Cardiac fibroblast (primary cell): ENCODE measurements around the gene TBX1.

Source experiments
- DNase-seq, 2 donors: peaks; one replicate each; pipeline versions ENCODE4 v3.0.0 to v3.0.0-alpha.2; 2010; ENCODE audit warnings: low read depth in 2 of 2
- H3K4me3 ChIP-seq, 2 donors: replicated peaks in 1 of 2; 1 replicate in 1 of 2; 2 replicates in 1 of 2; pipeline ENCODE4 v1.5.1; 2011; ENCODE audit warnings: low read depth in 2 of 2, low read length in 2 of 2, mild to moderate bottlenecking in 2 of 2, moderate library complexity in 1 of 2
- CTCF ChIP-seq: IDR thresholded peaks from one replicate; pipeline ENCODE4 v1.5.1; 2011; ENCODE audit warnings: low read depth, mild to moderate bottlenecking, low read length, inconsistent platforms

TBX1 gene

GRCh38 chr22:19782533-19782932 lies 22.0 kb downstream of the TBX1 start:
- TF ChIP-seq CTCF = no peak
- H3K4me3 ChIP-seq = no peak overlapping the region
- DNase-seq = no peak

GRCh38 chr22:19783586-19784383 lies 23.2 kb downstream of the TBX1 start:
- DNase-seq = no peak
- TF ChIP-seq CTCF = no peak
- no peak overlapping the region for H3K4me3 ChIP-seq

GRCh38 chr22:19784384-19785175 lies 24.0 kb downstream of the TBX1 start:
- no peak for TF ChIP-seq CTCF
- no peak for DNase-seq
- H3K4me3 ChIP-seq = no peak overlapping the region

GRCh38 chr22:19785461-19786263 lies 25.1 kb downstream of the TBX1 start:
- H3K4me3 ChIP-seq = no peak overlapping the region
- TF ChIP-seq CTCF = no peak
- DNase-seq = no peak

- no peak for TF ChIP-seq CTCF
- no peak for DNase-seq
- H3K4me3 ChIP-seq = no peak overlapping the region
These were observed 25.6 kb downstream of the TBX1 start for GRCh38 chr22:19786264-19786585.

- no peak overlapping the region for H3K4me3 ChIP-seq
- no peak for DNase-seq
- TF ChIP-seq CTCF = no peak
These were observed 26.6 kb downstream of the TBX1 start for GRCh38 chr22:19786959-19787848.
